ENCODE data around the gene UXS1.
"Not testable (repeated sequence)": the region's sequence is repeated elsewhere in the genome, so short reads cannot be mapped to it uniquely, and the experiment has no call there.

UXS1 gene

GRCh38 chr2:106193977-106194778 lies at the start of gene UXS1:
Gene UXS1 (minus strand): TSS chr2:106194301. CDS start chr2:106194241, 60 bp downstream.
- peak; percentile 97 for DNase-seq (ENCODE audit: low read depth)

GRCh38 chr2:106239491-106239890 lies 45.4 kb upstream of the UXS1 start:
- DNase-seq (ENCODE audit: low read depth) = not testable (repeated sequence)

GRCh38 chr2:106235392-106235791 lies 41.3 kb upstream of the UXS1 start:
- not testable (repeated sequence) for DNase-seq (ENCODE audit: low read depth)

GRCh38 chr2:106233350-106233706 lies 39.2 kb upstream of the UXS1 start:
- DNase-seq (ENCODE audit: low read depth) = no peak

- no peak for DNase-seq (ENCODE audit: low read depth)
Measured at GRCh38 chr2:106232638-106233349, 38.7 kb upstream of the UXS1 start.

- no peak for DNase-seq (ENCODE audit: low read depth)
Measured at GRCh38 chr2:106223347-106223746, 29.2 kb upstream of the UXS1 start.

GRCh38 chr2:106222057-106222456 lies 28.0 kb upstream of the UXS1 start:
- not testable (repeated sequence) for DNase-seq (ENCODE audit: low read depth)

GRCh38 chr2:106219813-106220212 lies 25.7 kb upstream of the UXS1 start:
- no peak for DNase-seq (ENCODE audit: low read depth)

GRCh38 chr2:106219157-106219556 lies 25.1 kb upstream of the UXS1 start:
- DNase-seq (ENCODE audit: low read depth) = not testable (repeated sequence)

GRCh38 chr2:106208874-106209273 lies 14.8 kb upstream of the UXS1 start:
- DNase-seq (ENCODE audit: low read depth) = no peak

- DNase-seq (ENCODE audit: low read depth) = no peak
Measured at GRCh38 chr2:106208399-106208798, 14.3 kb upstream of the UXS1 start.

GRCh38 chr2:106207246-106207645 lies 13.1 kb upstream of the UXS1 start:
- no peak for DNase-seq (ENCODE audit: low read depth)

GRCh38 chr2:106205488-106205887 lies 11.4 kb upstream of the UXS1 start:
- DNase-seq (ENCODE audit: low read depth) = no peak

GRCh38 chr2:106204551-106204950 lies 10.4 kb upstream of the UXS1 start:
- not testable (repeated sequence) for DNase-seq (ENCODE audit: low read depth)

GRCh38 chr2:106201661-106202060 lies 7.6 kb upstream of the UXS1 start:
- DNase-seq (ENCODE audit: low read depth) = no peak

GRCh38 chr2:106197878-106198277 lies 3.8 kb upstream of the UXS1 start:
- no peak for DNase-seq (ENCODE audit: low read depth)

GRCh38 chr2:106195981-106196380 lies 1.9 kb upstream of the UXS1 start:
- DNase-seq (ENCODE audit: low read depth) = no peak

GRCh38 chr2:106195456-106195855 lies 1.4 kb upstream of the UXS1 start:
- DNase-seq (ENCODE audit: low read depth) = no peak

GRCh38 chr2:106193690-106193976 lies 468 bp downstream of the UXS1 start:
- no peak for DNase-seq (ENCODE audit: low read depth)

GRCh38 chr2:106192752-106193689 lies 1.1 kb downstream of the UXS1 start:
- DNase-seq (ENCODE audit: low read depth) = peak; percentile 12

- no peak for DNase-seq (ENCODE audit: low read depth)
Measured at GRCh38 chr2:106191511-106192016, 2.5 kb downstream of the UXS1 start.

- no peak for DNase-seq (ENCODE audit: low read depth)
Measured at GRCh38 chr2:106189764-106190468, 4.2 kb downstream of the UXS1 start.

Measured in activated T-cell treated with anti-CD3 and anti-CD28 coated beads for 1 hour (primary cell).